TTC549 (cell line): Measurements from ENCODE around the gene PRKCB.

Source experiments
- FAIRE-seq: peaks from 2 replicates; lab custom pipeline; 2012; peaks lifted over from hg19 to GRCh38; lab: Jason Lieb, UNC

PRKCB gene

GRCh38 chr16:23968176-23968575 is 132.4 kb downstream of the PRKCB start:
- FAIRE-seq: no peak

- no peak for FAIRE-seq
These were observed 133.9 kb downstream of the PRKCB start for GRCh38 chr16:23969468-23970297.

GRCh38 chr16:23974223-23974622 is 138.4 kb downstream of the PRKCB start:
- FAIRE-seq: no peak

GRCh38 chr16:23975293-23975692 is 139.5 kb downstream of the PRKCB start:
- no peak for FAIRE-seq

- FAIRE-seq: no peak
These were observed 140.3 kb downstream of the PRKCB start for GRCh38 chr16:23976091-23976490.

GRCh38 chr16:23976524-23976923 is 140.7 kb downstream of the PRKCB start:
- FAIRE-seq: no peak

GRCh38 chr16:23979441-23979840 is 143.7 kb downstream of the PRKCB start:
- FAIRE-seq: no peak

- no peak for FAIRE-seq
These were observed 144.2 kb downstream of the PRKCB start for GRCh38 chr16:23979982-23980381.

- FAIRE-seq: no peak
These were observed 145.9 kb downstream of the PRKCB start for GRCh38 chr16:23981429-23982399.

GRCh38 chr16:23986455-23986854 is 150.7 kb downstream of the PRKCB start:
- no peak for FAIRE-seq

- no peak for FAIRE-seq
These were observed 151.7 kb downstream of the PRKCB start for GRCh38 chr16:23987443-23987842.

- FAIRE-seq: no peak
These were observed 154.7 kb downstream of the PRKCB start for GRCh38 chr16:23990507-23990906.

GRCh38 chr16:23991066-23991465 is 155.3 kb downstream of the PRKCB start:
- FAIRE-seq: no peak

GRCh38 chr16:23994615-23995014 is 158.8 kb downstream of the PRKCB start:
- FAIRE-seq: no peak

GRCh38 chr16:23996258-23996955 is 160.6 kb downstream of the PRKCB start:
- FAIRE-seq: no peak

- no peak for FAIRE-seq
These were observed 163.0 kb downstream of the PRKCB start for GRCh38 chr16:23998771-23999170.

- no peak for FAIRE-seq
These were observed 163.9 kb downstream of the PRKCB start for GRCh38 chr16:23999663-24000062.

GRCh38 chr16:24001710-24002109 is 165.9 kb downstream of the PRKCB start:
- no peak for FAIRE-seq

GRCh38 chr16:24002619-24003018 is 166.8 kb downstream of the PRKCB start:
- FAIRE-seq: no peak

GRCh38 chr16:24005577-24005976 is 169.8 kb downstream of the PRKCB start:
- FAIRE-seq: no peak

GRCh38 chr16:24007391-24007790 is 171.6 kb downstream of the PRKCB start:
- FAIRE-seq: no peak

- no peak for FAIRE-seq
These were observed 172.2 kb downstream of the PRKCB start for GRCh38 chr16:24007934-24008333.

GRCh38 chr16:24009098-24009497 is 173.3 kb downstream of the PRKCB start:
- no peak for FAIRE-seq
